Esophagus squamous epithelium (tissue), 5 donors: Measurements from ENCODE around the gene RGS13. TPM values are rescaled to one million over a fixed set of nuclear protein-coding genes. Genes with fewer than 3 reads are reported as not detected.

Experiments used
- DNase-seq: peaks from one replicate; lab custom pipeline; 2025; lab: John Stamatoyannopoulos, UW
- H3K27ac ChIP-seq, 4 donors: fragments of 200-600 bp; sonication (generic); one replicate each; pipeline ENCODE4 v1.5.1; 2016 to 2019; ENCODE audit warnings: mild to moderate bottlenecking in 1 of 4
- H3K27me3 ChIP-seq, 4 donors: fragments of 200-600 bp; sonication (generic); 1 replicate in 3 of 4; 2 replicates in 1 of 4; pipeline versions ENCODE4 v1.5.1 to v1.6.0; 2017 to 2021; ENCODE audit warnings: antibody characterized with exemption in 1 of 4
- H3K36me3 ChIP-seq, 3 donors: fragments of 200-600 bp; sonication (generic); one replicate each; pipeline ENCODE4 v1.5.1; 2016 to 2019
- H3K4me1 ChIP-seq, 3 donors: fragments of 200-600 bp; sonication (generic); one replicate each; pipeline ENCODE4 v1.5.1; 2017 to 2019
- H3K4me3 ChIP-seq, 4 donors: fragments of 200-600 bp; sonication (generic); 1 replicate in 3 of 4; 2 replicates in 1 of 4; pipeline ENCODE4 v1.5.1; 2016 to 2019; ENCODE audit warnings: mild to moderate bottlenecking in 2 of 4, moderate library complexity in 1 of 4
- H3K9me3 ChIP-seq, 3 donors: fragments of 200-600 bp; sonication (generic); one replicate each; pipeline ENCODE4 v1.5.1; 2016 to 2019
- CTCF ChIP-seq, 6 experiments: fragments of 450-650 bp in 4 of 6; fragments of 200-600 bp in 2 of 6; sonication (generic) in 2 of 6; IDR thresholded peaks; one replicate each; pipeline ENCODE4 v1.5.1; 2016 to 2019; ENCODE audit warnings: antibody characterized with exemption in 6 of 6, mild to moderate bottlenecking in 4 of 6, moderate library complexity in 4 of 6
- POLR2A ChIP-seq, 4 donors: fragments of 450-650 bp; IDR thresholded peaks; one replicate each; pipeline ENCODE4 v1.6.1; 2017; ENCODE audit warnings: antibody characterized with exemption in 4 of 4, mild to moderate bottlenecking in 4 of 4, moderate library complexity in 3 of 4
- WGBS, 2 donors: methylation state at CpG; one replicate each; pipeline ENCODE4 v1.1.5; 2018; 5-methylcytosine and 5-hydroxymethylcytosine counted together
- intact Hi-C: fragments of 100-400 bp; cut with DNase I; formaldehyde crosslinking; loops from one replicate; pipeline ENCODE4 v1.15.0; 2022
- total RNA-seq, 4 donors: library from RNA; depleted of rRNA; stranded (reverse); fragments of >200 nt; gene quantifications; one replicate each; pipeline ENCODE4 v1.1.0, GENCODE V29; 2016
- donor health status: DM: yes; HTN: yes; CAD: no.

RGS13 gene
- total RNA-seq, 4 donors from 2014 or later: 0.06 to 2.9 TPM; not detected in 2

- Histone ChIP-seq H3K4me1 (no peaks in the 10 kb centered on the region), H3K9me3 (no peaks in the 10 kb centered on the region), H3K36me3 (no peaks in the 10 kb centered on the region), H3K27me3 (no peaks in the 10 kb centered on the region), H3K4me3 (no peak overlapping the region), H3K27ac (no peak overlapping the region)
- DNase-seq: no peak
- TF ChIP-seq CTCF (IDR thresholded peaks at IDR 0.05) (no peak), POLR2A (IDR thresholded peaks at IDR 0.05) (no peak)
- intact Hi-C loops: no loop called here
- 46 to 70% methylated on average over 3 of the region's 3 CpGs for WGBS, 2 donors
Measured at GRCh38 chr1:192626366-192627179, 9.4 kb upstream of the RGS13 start.

- 84 to 94% methylated on average over 5 of the region's 5 CpGs for WGBS, 2 donors
- intact Hi-C loops: no loop called here
- Histone ChIP-seq H3K4me3 (no peak overlapping the region), H3K27ac (no peak overlapping the region), H3K27me3 (no peaks in the 10 kb centered on the region), H3K36me3 (no peaks in the 10 kb centered on the region), H3K4me1 (no peaks in the 10 kb centered on the region), H3K9me3 (no peaks in the 10 kb centered on the region)
- TF ChIP-seq POLR2A (IDR thresholded peaks at IDR 0.05) (no peak), CTCF (IDR thresholded peaks at IDR 0.05) (no peak)
- no peak for DNase-seq
Measured at GRCh38 chr1:192627901-192628300, 8.0 kb upstream of the RGS13 start.

- Histone ChIP-seq H3K4me1 (no peaks in the 10 kb centered on the region), H3K27me3 (no peaks in the 10 kb centered on the region), H3K36me3 (no peaks in the 10 kb centered on the region), H3K4me3 (no peak overlapping the region), H3K9me3 (no peaks in the 10 kb centered on the region), H3K27ac (no peak overlapping the region)
- intact Hi-C loops: no loop called here
- no peak for TF ChIP-seq CTCF (IDR thresholded peaks at IDR 0.05)
- TF ChIP-seq POLR2A (IDR thresholded peaks at IDR 0.05): no peak
- 89 to 91% methylated on average over 1 of the region's 1 CpG for WGBS, 2 donors
- DNase-seq: no peak
Measured at GRCh38 chr1:192628396-192629057, 7.4 kb upstream of the RGS13 start.

- Histone ChIP-seq H3K4me1 (no peaks in the 10 kb centered on the region), H3K4me3 (no peak overlapping the region), H3K27me3 (no peaks in the 10 kb centered on the region), H3K9me3 (no peaks in the 10 kb centered on the region), H3K27ac (no peak overlapping the region), H3K36me3 (no peaks in the 10 kb centered on the region)
- no peak for DNase-seq
- no peak for TF ChIP-seq POLR2A (IDR thresholded peaks at IDR 0.05)
- no peak for TF ChIP-seq CTCF (IDR thresholded peaks at IDR 0.05)
- WGBS, 2 donors: 63 to 77% methylated on average over 3 of the region's 3 CpGs
- intact Hi-C loops: no loop called here
Measured at GRCh38 chr1:192629612-192630011, 6.3 kb upstream of the RGS13 start.
